NCI-H1092 (cell line): ENCODE results near the gene CHN2.
A peak's percentile ranks its signal among the peaks of the same experiment; 100 is the strongest.

Source experiments
- DNase-seq: peaks from one replicate; lab custom pipeline; 2025; lab: John Stamatoyannopoulos, UW

CHN2 gene

GRCh38 chr7:29469976-29470557 lies 275.5 kb downstream of the CHN2 start:
- no peak for DNase-seq

- DNase-seq, result no peak
These were observed 277.0 kb downstream of the CHN2 start for GRCh38 chr7:29471444-29472138.

GRCh38 chr7:29476916-29477315 lies 282.3 kb downstream of the CHN2 start:
- DNase-seq, result no peak

- DNase-seq, result no peak
These were observed 283.7 kb downstream of the CHN2 start for GRCh38 chr7:29478226-29478625.

- DNase-seq, result no peak
These were observed 284.2 kb downstream of the CHN2 start for GRCh38 chr7:29478687-29479240.

- DNase-seq, result no peak
These were observed 285.0 kb downstream of the CHN2 start for GRCh38 chr7:29479301-29480200.

- DNase-seq, result peak; percentile 40
These were observed 285.9 kb downstream of the CHN2 start for GRCh38 chr7:29480451-29480850.

GRCh38 chr7:29480934-29481651 lies 286.5 kb downstream of the CHN2 start:
- no peak for DNase-seq

GRCh38 chr7:29482056-29482455 lies 287.5 kb downstream of the CHN2 start:
- DNase-seq, result no peak

- no peak for DNase-seq
These were observed 288.9 kb downstream of the CHN2 start for GRCh38 chr7:29483219-29484104.

- DNase-seq, result no peak
These were observed 289.7 kb downstream of the CHN2 start for GRCh38 chr7:29484280-29484679.

GRCh38 chr7:29485339-29486190 lies 291.0 kb downstream of the CHN2 start:
- DNase-seq, result peak; percentile 44

- no peak for DNase-seq
These were observed 291.7 kb downstream of the CHN2 start for GRCh38 chr7:29486191-29486700.

- no peak for DNase-seq
These were observed 292.8 kb downstream of the CHN2 start for GRCh38 chr7:29487424-29487823.

- DNase-seq, result no peak
These were observed 293.8 kb downstream of the CHN2 start for GRCh38 chr7:29488203-29488970.

GRCh38 chr7:29488977-29489376 lies 294.4 kb downstream of the CHN2 start:
- DNase-seq, result no peak

- DNase-seq, result no peak
These were observed 295.6 kb downstream of the CHN2 start for GRCh38 chr7:29490094-29490607.

GRCh38 chr7:29494350-29494749 lies 299.8 kb downstream of the CHN2 start:
- DNase-seq, result no peak

GRCh38 chr7:29495653-29496052 lies 301.1 kb downstream of the CHN2 start:
- DNase-seq, result no peak
